H1 (cell line): ENCODE measurements around the gene MGRN1.

Source experiments
- BRCA1 ChIP-seq: IDR thresholded peaks from 2 replicates; pipeline ENCODE4 v1.6.1; 2012; ENCODE audit warnings: low read depth, low read length, improper control_type of control experiment
- JUN ChIP-seq: IDR thresholded peaks from 2 replicates; pipeline ENCODE4 v1.6.1; 2011; ENCODE audit warnings: low read depth, mild to moderate bottlenecking, improper control_type of control experiment, low read length
- JUND ChIP-seq: IDR thresholded peaks from 2 replicates; pipeline ENCODE4 v1.6.1; 2011; ENCODE audit warnings: mild to moderate bottlenecking, improper control_type of control experiment, low read length
- POLR2A ChIP-seq, 2 experiments: IDR thresholded peaks; 1 replicate in 1 of 2; 2 replicates in 1 of 2; pipeline ENCODE4 v1.6.1; 2011; ENCODE audit warnings: low read depth in 2 of 2, low read length in 2 of 2, mild to moderate bottlenecking in 2 of 2; ENCODE audit errors: control extremely low read depth in 1 of 2
- SIN3A ChIP-seq, 2 experiments: IDR thresholded peaks in 1 of 2; conservative IDR thresholded peaks in 1 of 2; 2 replicates each; pipeline ENCODE4 v1.6.1; 2011 to 2012; ENCODE audit warnings: low read length in 2 of 2, improper control_type of control experiment in 1 of 2, low read depth in 1 of 2, mild to moderate bottlenecking in 1 of 2
- SIX5 ChIP-seq: IDR thresholded peaks from 2 replicates; pipeline ENCODE4 v1.6.1; 2011; ENCODE audit warnings: mild to moderate bottlenecking, low read depth, low read length
- SUZ12 ChIP-seq: fragments of 200-600 bp; sonication (generic); IDR thresholded peaks from 2 replicates; pipeline ENCODE4 v1.6.1; 2012; ENCODE audit warnings: mild to moderate bottlenecking, inconsistent platforms, low read length, moderate library complexity, mixed read lengths
- TEAD4 ChIP-seq: IDR thresholded peaks from 2 replicates; pipeline ENCODE4 v1.6.1; 2012; ENCODE audit warnings: low read depth, low read length, inconsistent platforms, mixed read lengths
- TF ChIP-seq, protein P1 (sequence below): IDR thresholded peaks from 2 replicates; pipeline ENCODE4 v1.6.1; 2011; ENCODE audit warnings: low read length, improper control_type of control experiment
- TF ChIP-seq, protein P2 (sequence below), 3 experiments: IDR thresholded peaks; 1 replicate in 2 of 3; 2 replicates in 1 of 3; pipeline versions ENCODE4 v1.5.1 to v1.6.1; 2011; ENCODE audit warnings: low read length in 3 of 3, mild to moderate bottlenecking in 3 of 3, inconsistent platforms in 2 of 3, low read depth in 1 of 3, moderate library complexity in 1 of 3; ENCODE audit not compliant: insufficient read depth in 1 of 3; ENCODE audit errors: control extremely low read depth in 1 of 3
- TF ChIP-seq, protein P3 (sequence below): IDR thresholded peaks from 2 replicates; pipeline ENCODE4 v1.6.1; 2011; ENCODE audit warnings: low read depth, mild to moderate bottlenecking, low read length; ENCODE audit not compliant: insufficient read depth

DNA sequence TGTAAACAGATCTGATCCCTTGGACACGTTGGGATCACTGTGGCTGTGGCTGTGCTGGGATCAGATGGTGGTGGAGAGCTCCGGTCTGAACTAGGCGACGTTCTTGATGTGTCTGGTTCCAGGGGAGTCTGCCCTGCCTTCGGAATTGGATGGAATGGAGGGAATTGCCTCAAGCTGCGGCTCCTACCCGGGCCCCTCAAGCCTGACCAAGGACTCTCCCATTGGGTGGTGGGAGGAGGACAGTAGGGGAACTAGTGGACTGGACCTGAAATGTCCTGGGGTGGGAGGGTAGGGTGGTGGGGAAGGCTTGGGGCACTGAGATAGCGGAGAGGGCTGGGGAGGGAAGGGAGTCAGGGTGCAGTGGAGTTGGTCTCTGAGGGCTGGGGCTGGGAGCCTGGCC lies 6.7 kb upstream of the MGRN1 start:
- TF ChIP-seq, protein P1, sequence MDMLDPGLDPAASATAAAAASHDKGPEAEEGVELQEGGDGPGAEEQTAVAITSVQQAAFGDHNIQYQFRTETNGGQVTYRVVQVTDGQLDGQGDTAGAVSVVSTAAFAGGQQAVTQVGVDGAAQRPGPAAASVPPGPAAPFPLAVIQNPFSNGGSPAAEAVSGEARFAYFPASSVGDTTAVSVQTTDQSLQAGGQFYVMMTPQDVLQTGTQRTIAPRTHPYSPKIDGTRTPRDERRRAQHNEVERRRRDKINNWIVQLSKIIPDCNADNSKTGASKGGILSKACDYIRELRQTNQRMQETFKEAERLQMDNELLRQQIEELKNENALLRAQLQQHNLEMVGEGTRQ = no peak
- TF ChIP-seq, protein P2, sequence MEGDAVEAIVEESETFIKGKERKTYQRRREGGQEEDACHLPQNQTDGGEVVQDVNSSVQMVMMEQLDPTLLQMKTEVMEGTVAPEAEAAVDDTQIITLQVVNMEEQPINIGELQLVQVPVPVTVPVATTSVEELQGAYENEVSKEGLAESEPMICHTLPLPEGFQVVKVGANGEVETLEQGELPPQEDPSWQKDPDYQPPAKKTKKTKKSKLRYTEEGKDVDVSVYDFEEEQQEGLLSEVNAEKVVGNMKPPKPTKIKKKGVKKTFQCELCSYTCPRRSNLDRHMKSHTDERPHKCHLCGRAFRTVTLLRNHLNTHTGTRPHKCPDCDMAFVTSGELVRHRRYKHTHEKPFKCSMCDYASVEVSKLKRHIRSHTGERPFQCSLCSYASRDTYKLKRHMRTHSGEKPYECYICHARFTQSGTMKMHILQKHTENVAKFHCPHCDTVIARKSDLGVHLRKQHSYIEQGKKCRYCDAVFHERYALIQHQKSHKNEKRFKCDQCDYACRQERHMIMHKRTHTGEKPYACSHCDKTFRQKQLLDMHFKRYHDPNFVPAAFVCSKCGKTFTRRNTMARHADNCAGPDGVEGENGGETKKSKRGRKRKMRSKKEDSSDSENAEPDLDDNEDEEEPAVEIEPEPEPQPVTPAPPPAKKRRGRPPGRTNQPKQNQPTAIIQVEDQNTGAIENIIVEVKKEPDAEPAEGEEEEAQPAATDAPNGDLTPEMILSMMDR (IDR thresholded peaks at IDR 0.05; ENCODE audit: control extremely low read depth in 1 of 3, insufficient read depth in 1 of 3, low read depth in 1 of 3, low read length in 3 of 3) = no peak
- TF ChIP-seq BRCA1 (no peak), SIX5 (no peak), TEAD4 (no peak), POLR2A (IDR thresholded peaks at IDR 0.05; ENCODE audit: control extremely low read depth in 1 of 2, low read depth in 2 of 2, low read length in 2 of 2) (no peak), SUZ12 (no peak), SIN3A (conservative IDR thresholded peaks at IDR 0.05 in 1 of 2, IDR thresholded peaks at IDR 0.05 in 1 of 2; ENCODE audit: low read depth in 1 of 2, low read length in 2 of 2) (no peak), JUN (no peak), JUND (no peak)
- TF ChIP-seq, protein P3, sequence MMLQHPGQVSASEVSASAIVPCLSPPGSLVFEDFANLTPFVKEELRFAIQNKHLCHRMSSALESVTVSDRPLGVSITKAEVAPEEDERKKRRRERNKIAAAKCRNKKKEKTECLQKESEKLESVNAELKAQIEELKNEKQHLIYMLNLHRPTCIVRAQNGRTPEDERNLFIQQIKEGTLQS = no peak
